Stimulated activated naive CD4-positive, alpha-beta T cell treated with Interleukin-2 at 50 U/mL for 16 hours (primary cell): Measurements from ENCODE around the gene MPC1L.

Experiments used
- DNase-seq: peaks from one replicate; lab custom pipeline; 2025; lab: John Stamatoyannopoulos, UW

MPC1L gene

GRCh38 chrX:40632199-40632598 is 9.0 kb downstream of the MPC1L start:
- no peak for DNase-seq

- DNase-seq: no peak
Observed at GRCh38 chrX:40637687-40638086, 14.5 kb downstream of the MPC1L start.

DNA sequence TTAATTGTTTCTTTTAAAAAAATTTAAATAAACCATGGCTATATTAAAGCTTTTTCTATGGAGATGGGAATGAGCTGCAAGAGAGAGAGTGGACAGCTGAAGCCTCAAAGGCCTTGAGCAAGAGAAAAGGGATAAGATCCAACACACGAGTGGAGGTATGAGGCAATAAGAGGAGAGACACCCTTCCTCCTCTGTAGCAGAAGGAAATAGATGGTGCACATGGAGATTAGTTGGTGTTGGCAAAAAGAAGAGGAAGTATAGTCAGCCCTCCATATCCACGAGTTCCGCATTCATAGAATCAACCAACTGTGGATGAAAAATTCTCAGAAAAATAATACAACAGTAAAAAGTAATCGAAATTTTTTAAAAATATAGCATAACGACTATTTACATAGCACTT is 20.9 kb downstream of the MPC1L start:
- no peak for DNase-seq

DNA sequence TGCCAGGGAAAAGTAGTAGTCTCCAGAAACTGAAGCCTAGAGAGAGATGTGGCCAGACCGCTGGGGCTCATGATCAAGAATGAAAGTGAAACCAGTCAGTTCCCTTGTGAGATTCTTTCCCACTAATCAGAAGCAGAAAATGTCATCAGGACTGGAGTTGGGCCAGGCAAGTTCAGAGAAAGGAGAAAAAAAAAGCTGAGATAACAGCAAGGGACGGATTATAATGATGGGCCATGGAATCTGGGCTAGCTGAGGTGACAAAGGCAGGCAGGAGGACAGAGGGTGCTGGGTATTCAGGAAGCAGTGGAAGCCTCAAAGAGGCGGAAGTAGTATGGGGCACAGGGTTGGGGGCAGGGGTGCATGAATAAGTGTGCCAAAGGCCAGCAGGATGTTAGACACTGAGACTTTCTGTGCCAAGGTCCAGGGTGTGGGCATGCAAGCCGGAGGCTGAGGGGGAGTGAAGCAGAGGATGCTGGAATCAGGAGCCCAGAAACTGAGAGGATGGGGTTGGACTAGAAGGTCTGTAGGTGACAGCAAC is 21.7 kb downstream of the MPC1L start:
- DNase-seq: peak; percentile 1

DNA sequence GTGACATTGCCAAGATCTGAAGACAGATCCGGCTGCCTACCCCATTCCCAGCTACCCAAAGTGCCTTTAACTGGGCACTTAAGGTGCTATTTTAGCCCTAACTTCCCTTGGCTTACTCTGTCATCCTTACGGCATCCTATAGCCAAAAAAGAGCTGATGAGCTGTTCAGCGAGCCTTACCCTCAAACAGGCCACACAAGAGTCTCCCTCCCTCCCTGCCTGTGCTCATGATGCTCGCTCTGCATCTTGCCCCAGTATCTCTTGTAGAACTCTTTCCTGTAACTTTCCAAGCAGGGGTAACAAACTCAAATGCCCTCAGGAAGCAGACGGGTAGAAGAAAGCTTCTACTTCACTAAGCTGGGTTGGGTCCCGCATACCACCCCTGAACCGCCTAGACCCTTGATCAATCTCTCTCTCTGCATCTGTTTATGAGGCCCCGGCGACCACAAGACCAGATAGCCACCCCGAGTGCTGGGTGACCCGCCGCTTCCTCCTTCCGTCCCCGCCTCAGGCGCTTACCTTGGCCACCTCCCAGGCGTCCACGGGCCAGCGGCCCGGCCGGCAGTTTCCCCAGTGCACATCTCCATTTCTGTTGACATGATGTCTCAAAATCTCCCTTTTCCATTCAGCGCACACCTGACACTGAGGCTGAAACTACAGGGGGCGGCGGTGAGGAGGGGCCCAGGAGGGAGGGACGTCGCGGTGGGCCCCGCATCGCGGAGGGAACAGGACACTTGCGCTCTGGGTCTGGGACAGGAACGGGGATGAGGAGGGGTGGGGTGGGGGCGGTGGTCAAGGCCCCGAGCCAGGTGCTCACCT is 23.5 kb downstream of the MPC1L start:
- peak; percentile 12 for DNase-seq

DNA sequence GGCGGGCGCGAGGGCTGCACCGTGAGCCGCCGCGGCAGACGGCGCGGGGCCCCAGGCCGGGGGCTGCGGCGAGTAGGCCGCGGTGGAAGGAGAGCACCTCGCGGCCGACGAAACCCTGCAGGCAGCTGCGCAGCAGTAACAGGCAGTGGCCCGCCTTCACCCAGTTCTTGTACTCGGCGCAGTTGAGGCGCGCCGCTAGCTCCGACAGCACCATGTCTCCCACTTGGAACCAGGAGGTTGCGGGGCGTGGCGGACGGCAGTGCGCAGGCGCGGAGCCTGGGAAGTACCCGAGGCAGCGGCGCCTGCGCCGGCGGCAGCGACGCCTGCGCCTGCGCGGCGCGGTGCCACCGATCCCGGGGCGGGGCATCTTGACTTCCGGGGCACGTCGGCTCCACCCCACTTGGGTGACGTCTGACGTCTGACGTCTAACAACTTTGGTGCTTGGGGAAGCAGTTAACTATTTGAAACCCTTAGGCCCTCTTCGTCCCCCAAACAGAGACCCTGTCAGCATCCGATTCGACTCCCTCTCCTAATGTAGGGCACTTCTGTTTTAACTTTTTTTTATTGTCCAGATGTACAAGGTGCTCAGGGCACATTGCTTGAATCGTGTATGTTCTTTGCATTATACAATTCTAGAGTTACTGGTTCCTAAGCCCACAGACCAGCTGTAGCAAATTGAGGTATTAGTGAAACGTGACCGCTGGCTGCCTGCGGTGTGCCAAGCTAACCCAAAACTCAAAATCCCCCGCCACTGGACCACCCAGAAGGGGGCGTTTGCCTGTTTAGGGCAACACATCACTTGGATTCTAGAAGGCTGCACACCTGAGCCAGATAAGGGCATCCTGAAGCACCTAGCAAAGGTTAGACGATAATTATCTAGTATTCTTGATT is 24.3 kb downstream of the MPC1L start, which contains the start of gene CXorf38:
Gene CXorf38 (minus strand): TSS at position 255 of the 891 bp plus-strand sequence. CDS start 41 bp downstream, at position 214.
- peak; percentile 88 for DNase-seq

GRCh38 chrX:40651620-40652223 is 28.5 kb downstream of the MPC1L start:
- DNase-seq: peak; percentile 50

GRCh38 chrX:40652664-40653063 is 29.4 kb downstream of the MPC1L start:
- no peak for DNase-seq

GRCh38 chrX:40653535-40653934 is 30.3 kb downstream of the MPC1L start:
- no peak for DNase-seq

DNA sequence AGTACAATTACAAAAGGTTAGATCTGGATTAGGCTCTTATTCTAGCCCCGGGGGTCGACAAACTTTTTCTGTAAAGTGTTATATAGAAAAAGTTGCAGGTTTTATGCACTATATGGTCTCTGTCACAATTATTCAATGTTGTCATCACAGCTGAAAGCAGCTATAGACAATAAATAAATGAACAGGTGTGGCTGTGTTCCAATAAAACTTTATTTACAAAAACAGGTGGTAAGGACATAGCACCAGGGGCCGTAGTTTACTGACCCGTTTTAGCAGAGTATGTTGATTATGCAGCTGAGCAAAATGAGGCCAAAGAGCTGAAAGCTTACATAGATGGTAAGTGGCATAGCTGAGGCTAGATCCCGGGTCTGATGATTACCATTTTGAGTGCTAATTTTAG is 37.2 kb downstream of the MPC1L start:
- no peak for DNase-seq

- no peak for DNase-seq
Observed at GRCh38 chrX:40661489-40661888, 38.3 kb downstream of the MPC1L start.

- DNase-seq: no peak
Observed at GRCh38 chrX:40663078-40663740, 40.0 kb downstream of the MPC1L start.

DNA sequence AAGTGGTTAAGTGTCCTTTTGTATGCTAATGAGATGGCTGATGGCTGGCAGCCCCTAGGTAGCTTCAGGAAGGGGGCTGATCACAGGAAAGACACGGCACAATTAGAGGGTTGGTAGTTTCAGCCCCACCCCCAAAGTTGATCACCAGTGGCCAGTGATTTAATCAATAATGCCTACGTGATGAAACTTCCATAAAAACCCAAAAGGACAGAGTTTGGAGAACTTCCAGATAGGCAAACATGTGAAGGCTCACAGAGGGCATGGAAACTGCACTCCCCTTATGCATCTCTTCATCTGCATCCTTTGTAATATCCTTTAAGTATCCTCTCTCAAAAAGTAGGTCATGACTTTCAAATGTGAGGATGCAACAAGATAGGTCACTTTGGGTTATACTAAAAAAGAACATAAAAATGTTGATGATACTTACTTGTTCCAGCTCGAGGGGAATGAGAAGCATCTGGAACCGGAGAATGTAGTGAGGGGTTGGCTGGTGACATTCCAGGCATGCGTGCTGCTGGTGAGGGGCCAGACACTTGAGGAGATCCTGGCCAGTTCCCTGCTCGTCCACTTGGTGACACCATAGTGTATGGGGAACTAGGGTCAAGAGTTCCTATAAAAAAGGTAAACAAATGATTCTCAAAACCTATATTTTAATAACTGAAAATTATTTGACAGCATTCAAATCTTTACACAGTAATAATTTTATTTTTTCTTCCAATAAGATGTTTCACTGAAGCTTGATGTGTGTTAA is 40.8 kb downstream of the MPC1L start:
- no peak for DNase-seq

- no peak for DNase-seq
Observed at GRCh38 chrX:40671126-40671525, 47.9 kb downstream of the MPC1L start.
